Measurements from ENCODE around the gene MACROH2A2. TPM values are rescaled to one million over a fixed set of nuclear protein-coding genes. Genes with fewer than 3 reads are reported as not detected.

MACROH2A2 gene
- total and polyA plus RNA-seq, 2 of the 13 experiments (the other 11 are each of a cell fraction or from before 2014, with no cell fraction given): 9.8 to 43.1 TPM

DNA sequence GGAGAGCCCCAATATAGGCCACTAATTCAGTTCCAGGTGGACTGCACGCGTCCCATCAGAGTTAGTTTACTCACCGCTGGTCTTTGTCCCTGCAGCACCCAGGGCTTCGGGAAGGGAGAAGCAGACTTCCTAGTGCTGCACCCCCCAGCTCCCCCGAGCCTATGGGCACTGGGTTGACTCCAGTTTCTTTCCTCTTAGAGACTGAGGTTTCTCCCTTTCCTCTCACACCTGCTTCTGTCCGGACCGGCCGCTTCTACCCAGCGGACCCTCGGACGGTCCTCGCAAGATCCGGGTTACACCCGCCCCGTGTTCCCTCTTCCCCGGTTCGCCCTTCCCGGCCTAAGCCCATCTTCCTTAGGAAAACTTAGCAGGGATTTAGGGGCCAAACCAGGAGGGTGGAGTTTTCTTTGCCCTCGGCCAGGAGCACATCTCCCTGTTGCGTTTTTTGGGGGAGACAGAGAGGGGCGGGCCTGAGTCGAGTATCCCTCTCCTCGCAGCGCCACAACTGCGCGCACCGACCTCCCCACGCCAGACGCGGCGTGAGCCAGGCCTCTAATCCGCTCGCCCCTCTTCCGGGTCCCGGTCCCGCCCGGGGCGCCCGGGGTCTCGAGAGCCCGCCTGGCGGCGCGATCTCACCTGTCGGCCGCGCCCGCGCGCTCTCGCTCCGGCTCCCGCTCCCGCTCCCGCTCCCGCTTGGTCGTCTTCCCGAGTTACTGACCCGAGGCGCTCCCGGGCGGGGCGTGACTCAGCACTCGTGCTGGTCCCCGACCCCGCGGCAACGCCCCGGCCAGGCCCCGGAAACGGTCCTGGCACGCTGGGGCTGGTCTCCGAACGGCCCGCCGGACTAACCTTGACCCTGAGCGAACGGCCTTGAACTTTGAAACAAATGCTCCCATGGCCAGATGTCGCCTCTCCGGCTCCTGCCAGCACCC lies 79.7 kb downstream of the MACROH2A2 start, which contains the start of gene AIFM2 (continued):
- 0 out of 2 replicates have a peak, but pooled peaks have one; percentile 62 for TF ChIP-seq ZNF776 (CRISPR knock-in tag; IDR thresholded peaks at IDR 0.05)
- TF ChIP-seq, protein P1, sequence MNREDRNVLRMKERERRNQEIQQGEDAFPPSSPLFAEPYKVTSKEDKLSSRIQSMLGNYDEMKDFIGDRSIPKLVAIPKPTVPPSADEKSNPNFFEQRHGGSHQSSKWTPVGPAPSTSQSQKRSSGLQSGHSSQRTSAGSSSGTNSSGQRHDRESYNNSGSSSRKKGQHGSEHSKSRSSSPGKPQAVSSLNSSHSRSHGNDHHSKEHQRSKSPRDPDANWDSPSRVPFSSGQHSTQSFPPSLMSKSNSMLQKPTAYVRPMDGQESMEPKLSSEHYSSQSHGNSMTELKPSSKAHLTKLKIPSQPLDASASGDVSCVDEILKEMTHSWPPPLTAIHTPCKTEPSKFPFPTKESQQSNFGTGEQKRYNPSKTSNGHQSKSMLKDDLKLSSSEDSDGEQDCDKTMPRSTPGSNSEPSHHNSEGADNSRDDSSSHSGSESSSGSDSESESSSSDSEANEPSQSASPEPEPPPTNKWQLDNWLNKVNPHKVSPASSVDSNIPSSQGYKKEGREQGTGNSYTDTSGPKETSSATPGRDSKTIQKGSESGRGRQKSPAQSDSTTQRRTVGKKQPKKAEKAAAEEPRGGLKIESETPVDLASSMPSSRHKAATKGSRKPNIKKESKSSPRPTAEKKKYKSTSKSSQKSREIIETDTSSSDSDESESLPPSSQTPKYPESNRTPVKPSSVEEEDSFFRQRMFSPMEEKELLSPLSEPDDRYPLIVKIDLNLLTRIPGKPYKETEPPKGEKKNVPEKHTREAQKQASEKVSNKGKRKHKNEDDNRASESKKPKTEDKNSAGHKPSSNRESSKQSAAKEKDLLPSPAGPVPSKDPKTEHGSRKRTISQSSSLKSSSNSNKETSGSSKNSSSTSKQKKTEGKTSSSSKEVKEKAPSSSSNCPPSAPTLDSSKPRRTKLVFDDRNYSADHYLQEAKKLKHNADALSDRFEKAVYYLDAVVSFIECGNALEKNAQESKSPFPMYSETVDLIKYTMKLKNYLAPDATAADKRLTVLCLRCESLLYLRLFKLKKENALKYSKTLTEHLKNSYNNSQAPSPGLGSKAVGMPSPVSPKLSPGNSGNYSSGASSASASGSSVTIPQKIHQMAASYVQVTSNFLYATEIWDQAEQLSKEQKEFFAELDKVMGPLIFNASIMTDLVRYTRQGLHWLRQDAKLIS (CRISPR knock-in tag; IDR thresholded peaks at IDR 0.05): no peak
- TF ChIP-seq SRF (IDR thresholded peaks at IDR 0.05; ENCODE audit: low read depth, low read length): no peak
- TF ChIP-seq ZNF235 (CRISPR knock-in tag; IDR thresholded peaks at IDR 0.05; ENCODE audit: borderline replicate concordance): 0 out of 2 replicates have a peak, but pooled peaks have one; percentile 29
- TF ChIP-seq, protein P2, sequence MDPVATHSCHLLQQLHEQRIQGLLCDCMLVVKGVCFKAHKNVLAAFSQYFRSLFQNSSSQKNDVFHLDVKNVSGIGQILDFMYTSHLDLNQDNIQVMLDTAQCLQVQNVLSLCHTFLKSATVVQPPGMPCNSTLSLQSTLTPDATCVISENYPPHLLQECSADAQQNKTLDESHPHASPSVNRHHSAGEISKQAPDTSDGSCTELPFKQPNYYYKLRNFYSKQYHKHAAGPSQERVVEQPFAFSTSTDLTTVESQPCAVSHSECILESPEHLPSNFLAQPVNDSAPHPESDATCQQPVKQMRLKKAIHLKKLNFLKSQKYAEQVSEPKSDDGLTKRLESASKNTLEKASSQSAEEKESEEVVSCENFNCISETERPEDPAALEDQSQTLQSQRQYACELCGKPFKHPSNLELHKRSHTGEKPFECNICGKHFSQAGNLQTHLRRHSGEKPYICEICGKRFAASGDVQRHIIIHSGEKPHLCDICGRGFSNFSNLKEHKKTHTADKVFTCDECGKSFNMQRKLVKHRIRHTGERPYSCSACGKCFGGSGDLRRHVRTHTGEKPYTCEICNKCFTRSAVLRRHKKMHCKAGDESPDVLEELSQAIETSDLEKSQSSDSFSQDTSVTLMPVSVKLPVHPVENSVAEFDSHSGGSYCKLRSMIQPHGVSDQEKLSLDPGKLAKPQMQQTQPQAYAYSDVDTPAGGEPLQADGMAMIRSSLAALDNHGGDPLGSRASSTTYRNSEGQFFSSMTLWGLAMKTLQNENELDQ (CRISPR knock-in tag; IDR thresholded peaks at IDR 0.05; ENCODE audit: borderline replicate concordance): no peak
- TF ChIP-seq CBX5 (CRISPR knock-in tag; IDR thresholded peaks at IDR 0.05; ENCODE audit: borderline replicate concordance): peak; percentile 36; the same call in 1 of the 2 replicates
- 0 out of 2 replicates have a peak, but pooled peaks have one; percentile 34 for TF ChIP-seq ZFP1 (CRISPR knock-in tag; IDR thresholded peaks at IDR 0.05)
- TF ChIP-seq MAFG (CRISPR knock-in tag; IDR thresholded peaks at IDR 0.05): peak; percentile 97
- TF ChIP-seq ZBTB7B (CRISPR knock-in tag; IDR thresholded peaks at IDR 0.05): peak; percentile 82
- TF ChIP-seq ZMYM2 (CRISPR knock-in tag; IDR thresholded peaks at IDR 0.05): peak; percentile 80
- no peak for TF ChIP-seq ZNF446 (CRISPR knock-in tag; IDR thresholded peaks at IDR 0.05)
- TF ChIP-seq ZNF232 (CRISPR knock-in tag; IDR thresholded peaks at IDR 0.05; ENCODE audit: borderline replicate concordance): no peak; the same call in 1 of the 2 replicates
- TF ChIP-seq, protein P3, sequence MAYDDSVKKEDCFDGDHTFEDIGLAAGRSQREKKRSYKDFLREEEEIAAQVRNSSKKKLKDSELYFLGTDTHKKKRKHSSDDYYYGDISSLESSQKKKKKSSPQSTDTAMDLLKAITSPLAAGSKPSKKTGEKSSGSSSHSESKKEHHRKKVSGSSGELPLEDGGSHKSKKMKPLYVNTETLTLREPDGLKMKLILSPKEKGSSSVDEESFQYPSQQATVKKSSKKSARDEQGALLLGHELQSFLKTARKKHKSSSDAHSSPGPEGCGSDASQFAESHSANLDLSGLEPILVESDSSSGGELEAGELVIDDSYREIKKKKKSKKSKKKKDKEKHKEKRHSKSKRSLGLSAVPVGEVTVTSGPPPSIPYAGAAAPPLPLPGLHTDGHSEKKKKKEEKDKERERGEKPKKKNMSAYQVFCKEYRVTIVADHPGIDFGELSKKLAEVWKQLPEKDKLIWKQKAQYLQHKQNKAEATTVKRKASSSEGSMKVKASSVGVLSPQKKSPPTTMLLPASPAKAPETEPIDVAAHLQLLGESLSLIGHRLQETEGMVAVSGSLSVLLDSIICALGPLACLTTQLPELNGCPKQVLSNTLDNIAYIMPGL (CRISPR knock-in tag; IDR thresholded peaks at IDR 0.05; ENCODE audit: borderline replicate concordance in 1 of 2, low read depth in 1 of 2): peak; percentile 57 to 92; a peak in 3 of 4 replicates
- TF ChIP-seq, protein P4, sequence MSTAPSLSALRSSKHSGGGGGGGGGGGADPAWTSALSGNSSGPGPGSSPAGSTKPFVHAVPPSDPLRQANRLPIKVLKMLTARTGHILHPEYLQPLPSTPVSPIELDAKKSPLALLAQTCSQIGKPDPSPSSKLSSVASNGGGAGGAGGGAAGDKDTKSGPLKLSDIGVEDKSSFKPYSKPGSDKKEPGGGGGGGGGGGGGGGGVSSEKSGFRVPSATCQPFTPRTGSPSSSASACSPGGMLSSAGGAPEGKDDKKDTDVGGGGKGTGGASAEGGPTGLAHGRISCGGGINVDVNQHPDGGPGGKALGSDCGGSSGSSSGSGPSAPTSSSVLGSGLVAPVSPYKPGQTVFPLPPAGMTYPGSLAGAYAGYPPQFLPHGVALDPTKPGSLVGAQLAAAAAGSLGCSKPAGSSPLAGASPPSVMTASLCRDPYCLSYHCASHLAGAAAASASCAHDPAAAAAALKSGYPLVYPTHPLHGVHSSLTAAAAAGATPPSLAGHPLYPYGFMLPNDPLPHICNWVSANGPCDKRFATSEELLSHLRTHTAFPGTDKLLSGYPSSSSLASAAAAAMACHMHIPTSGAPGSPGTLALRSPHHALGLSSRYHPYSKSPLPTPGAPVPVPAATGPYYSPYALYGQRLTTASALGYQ (CRISPR knock-in tag; IDR thresholded peaks at IDR 0.05): peak; percentile 89
- TF ChIP-seq, protein P5, sequence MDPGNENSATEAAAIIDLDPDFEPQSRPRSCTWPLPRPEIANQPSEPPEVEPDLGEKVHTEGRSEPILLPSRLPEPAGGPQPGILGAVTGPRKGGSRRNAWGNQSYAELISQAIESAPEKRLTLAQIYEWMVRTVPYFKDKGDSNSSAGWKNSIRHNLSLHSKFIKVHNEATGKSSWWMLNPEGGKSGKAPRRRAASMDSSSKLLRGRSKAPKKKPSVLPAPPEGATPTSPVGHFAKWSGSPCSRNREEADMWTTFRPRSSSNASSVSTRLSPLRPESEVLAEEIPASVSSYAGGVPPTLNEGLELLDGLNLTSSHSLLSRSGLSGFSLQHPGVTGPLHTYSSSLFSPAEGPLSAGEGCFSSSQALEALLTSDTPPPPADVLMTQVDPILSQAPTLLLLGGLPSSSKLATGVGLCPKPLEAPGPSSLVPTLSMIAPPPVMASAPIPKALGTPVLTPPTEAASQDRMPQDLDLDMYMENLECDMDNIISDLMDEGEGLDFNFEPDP (CRISPR knock-in tag; conservative IDR thresholded peaks at IDR 0.05): 0 out of 2 replicates have a peak, but pooled peaks have one; percentile 77
- peak; percentile 21; the same call in 1 of the 2 replicates for TF ChIP-seq TSC22D2 (CRISPR knock-in tag; IDR thresholded peaks at IDR 0.05; ENCODE audit: borderline replicate concordance)
